OCI-LY1 (cell line): ENCODE data around the gene SH3RF3.

Experiments
- H2AFZ ChIP-seq: fragments of 200-600 bp; sonication (generic), shearing (Covaris generic); 2 replicates; pipeline ENCODE4 v1.6.0; 2014; ENCODE audit warnings: antibody characterized with exemption, mild to moderate bottlenecking, low read length
- H3F3A ChIP-seq: fragments of 200-600 bp; sonication (generic), shearing (Covaris generic); 2 replicates; pipeline ENCODE4 v1.6.0; 2014; ENCODE audit warnings: mild to moderate bottlenecking, antibody characterized with exemption, low read length, moderate library complexity; ENCODE audit not compliant: insufficient read depth
- H3K27ac ChIP-seq: fragments of 200-600 bp; sonication (generic); 2 replicates; pipeline ENCODE4 v1.5.1; 2014; ENCODE audit warnings: low read length, mixed run types, mild to moderate bottlenecking, low read depth; ENCODE audit not compliant: poor library complexity, severe bottlenecking
- H3K27me3 ChIP-seq: fragments of 200-600 bp; sonication (generic); 2 replicates; pipeline ENCODE4 v1.6.0; 2014; ENCODE audit warnings: antibody characterized with exemption, mild to moderate bottlenecking, low read length, moderate library complexity; ENCODE audit not compliant: insufficient read depth
- H3K36me3 ChIP-seq: fragments of 200-600 bp; sonication (generic); 2 replicates; pipeline ENCODE4 v1.6.1; 2014; ENCODE audit warnings: mild to moderate bottlenecking, antibody characterized with exemption, low read length, moderate library complexity, mixed read lengths; ENCODE audit not compliant: insufficient read depth
- H3K4me1 ChIP-seq: fragments of 200-600 bp; sonication (generic); 2 replicates; pipeline ENCODE4 v1.5.1; 2014; ENCODE audit warnings: mild to moderate bottlenecking, low read length, moderate library complexity; ENCODE audit not compliant: insufficient read depth, severe bottlenecking
- H3K4me2 ChIP-seq: fragments of 200-600 bp; sonication (generic), shearing (Covaris generic); 2 replicates; pipeline ENCODE4 v1.6.1; 2014; ENCODE audit warnings: low read length
- H3K4me3 ChIP-seq: fragments of 200-600 bp; sonication (generic); 2 replicates; pipeline ENCODE4 v1.5.1; 2014; ENCODE audit warnings: low read length, low read depth, mild to moderate bottlenecking, mixed read lengths; ENCODE audit not compliant: poor library complexity, severe bottlenecking
- H3K79me2 ChIP-seq: fragments of 200-600 bp; shearing (Covaris generic); 2 replicates; pipeline ENCODE4 v1.6.1; 2016; ENCODE audit warnings: mixed run types, low read length, mixed read lengths; ENCODE audit not compliant: insufficient read depth
- H3K9ac ChIP-seq: fragments of 200-600 bp; sonication (generic), shearing (Covaris generic); 2 replicates; pipeline ENCODE4 v1.6.1; 2014; ENCODE audit warnings: mild to moderate bottlenecking, low read length, mixed read lengths
- H3K9me2 ChIP-seq: fragments of 200-600 bp; sonication (generic), shearing (Covaris generic); 2 replicates; pipeline ENCODE4 v1.6.1; 2014; ENCODE audit warnings: low read depth, mild to moderate bottlenecking, low read length, mixed read lengths
- H3K9me3 ChIP-seq: fragments of 200-600 bp; shearing (Covaris generic); 2 replicates; pipeline ENCODE4 v1.6.1; 2014; ENCODE audit warnings: low read length, mixed read lengths
- H4K20me1 ChIP-seq: fragments of 200-600 bp; sonication (generic), shearing (Covaris generic); 2 replicates; pipeline ENCODE4 v1.6.0; 2016; ENCODE audit warnings: mild to moderate bottlenecking, low read length; ENCODE audit not compliant: insufficient read depth
- EZH2 ChIP-seq: fragments of 200-600 bp; sonication (generic), shearing (Covaris generic); IDR thresholded peaks from 2 replicates; pipeline ENCODE4 v1.8.0; 2017; ENCODE audit warnings: borderline replicate concordance, mixed run types, mild to moderate bottlenecking, antibody characterized with exemption, low read length, moderate library complexity, mixed read lengths
- TF ChIP-seq, protein P1 (sequence below): fragments of 200-600 bp; sonication (generic), shearing (Covaris generic); IDR thresholded peaks from 2 replicates; pipeline ENCODE4 v1.5.1; 2017; ENCODE audit warnings: mild to moderate bottlenecking, antibody characterized with exemption, low read length, moderate library complexity, mixed read lengths

The SH3RF3 gene

DNA sequence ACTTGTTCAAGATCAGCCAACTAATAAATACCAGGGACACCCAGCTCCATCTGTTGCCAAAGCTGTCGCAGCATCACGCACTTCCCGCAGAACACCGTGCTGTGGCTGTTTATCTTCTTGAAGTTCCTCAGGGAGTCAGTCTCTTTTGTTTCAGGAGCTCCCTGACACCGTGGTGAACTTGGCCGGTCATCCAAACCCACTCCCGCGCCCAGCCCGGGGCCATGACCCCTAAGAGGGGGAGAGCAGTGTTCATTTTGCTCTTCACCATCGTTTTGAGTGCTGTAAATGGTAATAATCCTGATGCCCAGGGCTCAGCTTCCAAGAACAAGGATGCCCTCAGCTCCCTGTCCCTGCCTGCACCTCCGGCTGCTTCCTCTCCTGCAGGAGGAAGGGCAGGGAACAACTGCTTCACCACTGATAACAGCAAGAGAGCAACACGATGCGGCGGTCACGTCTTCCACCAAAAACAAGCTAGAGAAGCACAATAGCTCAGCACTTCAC is 353.4 kb downstream of the SH3RF3 start:
- no peaks in the 10 kb centered on the region for H3F3A ChIP-seq
- H3K27ac ChIP-seq = no peak overlapping the region
- H2AFZ ChIP-seq = no peak overlapping the region
- H3K4me1 ChIP-seq = no peaks in the 10 kb centered on the region
- H3K9ac ChIP-seq = no peak overlapping the region
- no peaks in the 10 kb centered on the region for H4K20me1 ChIP-seq
- TF ChIP-seq, protein P1, sequence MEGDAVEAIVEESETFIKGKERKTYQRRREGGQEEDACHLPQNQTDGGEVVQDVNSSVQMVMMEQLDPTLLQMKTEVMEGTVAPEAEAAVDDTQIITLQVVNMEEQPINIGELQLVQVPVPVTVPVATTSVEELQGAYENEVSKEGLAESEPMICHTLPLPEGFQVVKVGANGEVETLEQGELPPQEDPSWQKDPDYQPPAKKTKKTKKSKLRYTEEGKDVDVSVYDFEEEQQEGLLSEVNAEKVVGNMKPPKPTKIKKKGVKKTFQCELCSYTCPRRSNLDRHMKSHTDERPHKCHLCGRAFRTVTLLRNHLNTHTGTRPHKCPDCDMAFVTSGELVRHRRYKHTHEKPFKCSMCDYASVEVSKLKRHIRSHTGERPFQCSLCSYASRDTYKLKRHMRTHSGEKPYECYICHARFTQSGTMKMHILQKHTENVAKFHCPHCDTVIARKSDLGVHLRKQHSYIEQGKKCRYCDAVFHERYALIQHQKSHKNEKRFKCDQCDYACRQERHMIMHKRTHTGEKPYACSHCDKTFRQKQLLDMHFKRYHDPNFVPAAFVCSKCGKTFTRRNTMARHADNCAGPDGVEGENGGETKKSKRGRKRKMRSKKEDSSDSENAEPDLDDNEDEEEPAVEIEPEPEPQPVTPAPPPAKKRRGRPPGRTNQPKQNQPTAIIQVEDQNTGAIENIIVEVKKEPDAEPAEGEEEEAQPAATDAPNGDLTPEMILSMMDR = no peak
- no peak for TF ChIP-seq EZH2
- H3K4me3 ChIP-seq = no peak overlapping the region
- no peaks in the 10 kb centered on the region for H3K79me2 ChIP-seq
- no peaks in the 10 kb centered on the region for H3K36me3 ChIP-seq
- 0 out of 2 replicates have a peak, but pooled peaks cover 6% of the 10 kb centered on the region for H3K27me3 ChIP-seq
- H3K4me2 ChIP-seq = no peak overlapping the region
- no peaks in the 10 kb centered on the region for H3K9me3 ChIP-seq
- H3K9me2 ChIP-seq = no peaks in the 10 kb centered on the region

GRCh38 chr2:109486711-109487535 is 357.9 kb downstream of the SH3RF3 start:
- no peaks in the 10 kb centered on the region for H3K9me3 ChIP-seq
- H4K20me1 ChIP-seq = no peaks in the 10 kb centered on the region
- no peak overlapping the region for H2AFZ ChIP-seq
- H3F3A ChIP-seq = no peaks in the 10 kb centered on the region
- H3K9ac ChIP-seq = no peak overlapping the region
- no peaks in the 10 kb centered on the region for H3K79me2 ChIP-seq
- H3K27me3 ChIP-seq = 0 out of 2 replicates have a peak, but pooled peaks cover 6% of the 10 kb centered on the region
- H3K36me3 ChIP-seq = no peaks in the 10 kb centered on the region
- no peak overlapping the region for H3K4me2 ChIP-seq
- no peaks in the 10 kb centered on the region for H3K4me1 ChIP-seq
- H3K4me3 ChIP-seq = no peak overlapping the region
- TF ChIP-seq EZH2 = no peak
- H3K9me2 ChIP-seq = no peaks in the 10 kb centered on the region
- no peak overlapping the region for H3K27ac ChIP-seq

DNA sequence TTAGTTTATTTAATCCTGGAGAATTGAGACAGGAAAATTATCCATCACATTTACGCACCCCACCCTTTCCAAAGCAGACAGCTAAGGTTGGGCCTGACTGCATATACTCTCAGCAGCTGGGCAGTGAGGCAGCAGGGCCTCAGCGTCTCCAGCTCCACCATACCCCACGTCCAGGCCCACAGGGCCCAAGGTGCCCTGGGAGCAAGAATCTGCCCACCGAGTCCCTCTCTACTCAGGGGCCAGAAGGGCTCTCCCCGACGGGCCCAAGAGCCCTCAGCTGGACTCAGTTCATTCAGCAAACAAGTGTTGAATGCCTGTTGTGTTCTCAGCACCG is 358.5 kb downstream of the SH3RF3 start:
- no peaks in the 10 kb centered on the region for H3K4me1 ChIP-seq
- H3K9me3 ChIP-seq = no peaks in the 10 kb centered on the region
- H4K20me1 ChIP-seq = no peaks in the 10 kb centered on the region
- H3K27ac ChIP-seq = no peak overlapping the region
- no peak overlapping the region for H3K9ac ChIP-seq
- TF ChIP-seq, protein P1 = no peak
- TF ChIP-seq EZH2 = no peak
- H3K27me3 ChIP-seq = 0 out of 2 replicates have a peak, but pooled peaks cover 6% of the 10 kb centered on the region
- no peaks in the 10 kb centered on the region for H3K9me2 ChIP-seq
- H3K4me2 ChIP-seq = no peak overlapping the region
- H3F3A ChIP-seq = no peaks in the 10 kb centered on the region
- H3K4me3 ChIP-seq = no peak overlapping the region
- no peaks in the 10 kb centered on the region for H3K36me3 ChIP-seq
- H3K79me2 ChIP-seq = no peaks in the 10 kb centered on the region
- no peak overlapping the region for H2AFZ ChIP-seq
